Activated naive CD4-positive, alpha-beta T cell treated with anti-CD3 and anti-CD28 coated beads, Interleukin-2, amount 50 U/mL, for 16 hours (primary cell): ENCODE data around the gene CAMKV.
"Not testable (repeated sequence)": the region's sequence is repeated elsewhere in the genome, so short reads cannot be mapped to it uniquely, and the experiment has no call there.

Experiments used
- DNase-seq: peaks from one replicate; pipeline ENCODE4 v3.0.0-alpha.2; 2020

CAMKV gene

GRCh38 chr3:49845694-49846093, 24.0 kb downstream of the CAMKV start:
- DNase-seq = no peak

- DNase-seq = no peak
Measured at GRCh38 chr3:49844464-49845183, 25.1 kb downstream of the CAMKV start.

- no peak for DNase-seq
Measured at GRCh38 chr3:49842843-49843517, 26.7 kb downstream of the CAMKV start.

GRCh38 chr3:49841806-49842205, 27.9 kb downstream of the CAMKV start:
- DNase-seq = no peak

GRCh38 chr3:49841126-49841696, 28.5 kb downstream of the CAMKV start:
- no peak for DNase-seq

- no peak for DNase-seq
Measured at GRCh38 chr3:49840388-49840787, 29.3 kb downstream of the CAMKV start.

GRCh38 chr3:49839193-49839809, 30.4 kb downstream of the CAMKV start:
- peak; percentile 79 for DNase-seq

- no peak for DNase-seq
Measured at GRCh38 chr3:49831341-49831740, 38.4 kb downstream of the CAMKV start.

GRCh38 chr3:49826016-49826415, 43.7 kb downstream of the CAMKV start:
- DNase-seq = no peak

- DNase-seq = not testable (repeated sequence)
Measured at GRCh38 chr3:49823131-49823530, 46.6 kb downstream of the CAMKV start.

- peak; percentile 33 for DNase-seq
Measured at GRCh38 chr3:49813497-49814174, 56.1 kb downstream of the CAMKV start, which contains the start of gene UBA7. TSS of gene UBA7 (minus strand) at chr3:49813953. CDS start at chr3:49813787, 166 bp downstream.

- no peak for DNase-seq
Measured at GRCh38 chr3:49812916-49813496, 56.7 kb downstream of the CAMKV start.
